ENCODE data around the gene ABI3BP.

Gene ABI3BP

DNA sequence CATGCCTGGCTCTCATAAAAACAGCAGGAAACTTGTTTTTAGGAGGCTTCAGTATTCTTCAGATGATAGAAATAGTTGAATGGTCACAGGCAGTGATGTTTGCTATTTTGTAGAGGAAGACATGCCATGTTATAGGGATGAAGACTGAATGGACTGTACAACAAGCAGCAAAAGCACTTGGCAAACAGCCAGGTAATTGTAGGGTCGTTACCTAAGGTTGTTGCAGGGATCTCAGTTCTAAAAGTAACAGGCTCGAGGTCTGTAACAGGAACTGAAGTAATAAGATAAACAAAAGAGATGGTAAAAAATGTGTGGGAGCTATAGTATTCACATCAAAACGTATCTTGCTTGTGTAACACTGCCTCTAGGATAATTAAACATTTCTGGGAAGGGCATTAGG, 167.6 kb downstream of the ABI3BP start:
- no peak for DNase-seq

DNA sequence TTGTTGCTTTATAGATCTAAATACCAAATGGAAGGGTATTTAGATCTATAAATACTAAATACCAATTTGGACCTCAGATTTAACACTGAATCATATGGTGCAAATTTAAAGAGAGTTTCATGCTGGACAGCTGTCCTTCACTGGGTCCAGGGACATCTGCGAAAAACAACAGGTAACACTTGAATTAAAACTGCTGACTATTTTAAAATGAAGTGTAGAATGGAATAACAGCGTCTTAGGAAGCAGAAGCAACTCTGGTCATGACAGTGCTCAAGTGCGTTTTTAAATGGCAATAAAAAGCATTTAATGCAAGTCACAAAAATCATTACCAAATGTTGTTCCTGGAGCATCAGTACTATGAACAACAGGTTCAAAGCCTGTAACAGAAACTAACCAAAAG, 177.6 kb downstream of the ABI3BP start:
- DNase-seq, result no peak

- no peak for DNase-seq
Observed at GRCh38 chr3:100813828-100814227, 179.4 kb downstream of the ABI3BP start.

- DNase-seq, result no peak
Observed at GRCh38 chr3:100811779-100812507, 181.3 kb downstream of the ABI3BP start.

GRCh38 chr3:100810671-100811070, 182.6 kb downstream of the ABI3BP start:
- no peak for DNase-seq

GRCh38 chr3:100804631-100805030, 188.6 kb downstream of the ABI3BP start:
- no peak for DNase-seq

DNA sequence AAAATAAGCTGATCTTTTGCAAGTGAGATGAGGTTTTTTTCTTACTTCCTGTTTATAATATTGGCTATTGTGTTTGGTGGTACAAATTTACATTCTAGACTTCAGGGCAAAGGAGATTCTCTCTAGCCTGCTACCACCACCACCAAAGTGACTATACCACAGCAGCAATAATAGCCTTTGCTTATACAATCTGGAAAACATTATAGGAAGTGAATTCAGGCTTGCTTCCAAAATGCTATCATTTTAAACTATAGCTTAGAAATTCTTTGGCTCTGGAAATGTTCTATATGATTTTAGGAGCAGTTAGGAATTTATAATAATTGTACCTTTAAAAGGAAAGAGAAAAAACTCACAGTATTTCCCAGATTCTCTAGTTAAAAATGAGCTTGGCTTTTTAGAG, 189.5 kb downstream of the ABI3BP start:
- no peak for DNase-seq

DNA sequence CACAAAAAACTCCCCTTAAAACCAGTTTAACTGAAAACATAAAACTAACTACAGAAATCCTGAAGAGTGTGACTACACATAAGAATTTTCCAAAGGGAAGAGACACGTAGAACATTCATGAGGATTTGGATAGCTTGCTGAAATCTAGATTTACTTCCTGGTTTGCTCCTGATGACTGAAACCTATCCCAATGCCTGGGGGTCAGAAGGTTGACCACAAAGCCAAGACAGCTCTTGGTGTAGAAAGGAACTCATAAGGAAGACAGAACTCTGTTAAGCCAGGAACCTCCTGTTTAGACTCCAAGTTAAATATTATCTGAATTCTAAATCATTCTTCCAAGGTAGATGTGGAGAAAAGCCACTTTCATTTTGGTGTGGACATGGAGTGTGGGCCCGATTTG, 191.1 kb downstream of the ABI3BP start:
- DNase-seq, result no peak

GRCh38 chr3:100798012-100798411, 195.2 kb downstream of the ABI3BP start:
- DNase-seq, result no peak

- no peak for DNase-seq
Observed at GRCh38 chr3:100796556-100796955, 196.7 kb downstream of the ABI3BP start.

- no peak for DNase-seq
Observed at GRCh38 chr3:100789579-100789978, 203.6 kb downstream of the ABI3BP start.

DNA sequence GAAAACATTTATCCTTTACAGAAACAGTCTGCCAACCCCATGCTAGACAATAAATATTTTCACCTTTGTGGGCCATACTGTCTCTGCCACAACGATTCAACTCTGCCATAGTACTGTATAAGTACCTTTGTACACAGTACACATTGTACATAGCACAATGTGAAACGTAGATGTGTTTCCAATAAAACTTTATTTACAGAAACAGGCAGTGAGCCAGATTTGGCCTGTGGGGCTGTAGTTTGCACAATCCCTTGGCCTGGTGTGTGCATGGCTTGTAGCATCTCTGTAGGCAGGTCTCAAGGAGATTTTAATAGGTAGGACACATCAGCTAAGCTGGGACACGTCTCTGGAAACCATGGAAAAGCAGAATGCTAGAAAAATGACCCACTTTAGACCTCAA, 209.6 kb downstream of the ABI3BP start:
- DNase-seq, result no peak

DNA sequence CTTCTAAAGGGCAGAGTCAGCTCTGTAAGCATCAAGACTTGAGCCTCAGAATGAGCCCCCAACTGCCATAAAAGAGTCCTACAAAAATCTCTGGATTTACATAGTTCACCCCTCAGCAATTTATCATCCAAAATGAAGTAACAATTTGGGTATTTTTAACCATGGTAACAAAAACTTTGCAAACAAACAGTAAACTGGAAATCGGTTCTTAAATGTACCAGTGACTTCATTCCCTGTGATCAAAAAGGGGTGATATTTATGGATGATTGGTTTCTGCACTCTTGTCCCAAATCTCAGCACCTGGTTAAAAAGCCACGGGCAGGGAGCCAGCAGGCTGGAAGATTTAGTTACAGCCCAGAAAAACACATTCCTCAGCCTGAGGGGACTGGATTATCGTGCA, 210.3 kb downstream of the ABI3BP start:
- DNase-seq, result no peak

GRCh38 chr3:100782348-100782747, 210.9 kb downstream of the ABI3BP start:
- no peak for DNase-seq

GRCh38 chr3:100781301-100781700, 211.9 kb downstream of the ABI3BP start:
- no peak for DNase-seq

DNA sequence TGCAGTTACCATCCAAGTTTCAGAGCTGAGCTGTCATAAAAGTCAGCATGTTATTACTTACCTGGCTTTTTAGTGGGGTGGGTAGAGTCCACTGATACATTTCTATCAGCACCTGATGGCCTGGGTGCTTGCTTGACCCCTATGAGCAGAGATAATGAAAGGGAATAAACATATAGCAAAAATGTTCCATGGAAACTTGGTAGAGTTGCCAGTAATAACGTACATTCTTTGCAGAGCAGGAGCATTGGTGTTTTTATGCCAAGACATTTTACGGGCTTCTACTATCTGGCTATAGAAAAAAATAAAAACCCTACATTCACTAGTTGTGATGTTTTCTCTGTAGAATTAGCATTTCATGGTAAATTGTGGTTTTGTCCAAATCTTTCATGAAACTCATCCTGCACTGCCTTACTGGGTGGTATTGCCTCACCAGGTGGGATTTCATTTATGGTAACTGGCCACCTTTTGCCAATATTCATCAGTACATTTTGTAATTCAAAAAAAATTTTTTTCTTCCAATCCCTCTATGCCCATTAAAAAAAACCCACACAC, 213.1 kb downstream of the ABI3BP start:
- DNase-seq, result no peak

GRCh38 chr3:100779480-100779879, 213.7 kb downstream of the ABI3BP start:
- DNase-seq, result no peak

DNA sequence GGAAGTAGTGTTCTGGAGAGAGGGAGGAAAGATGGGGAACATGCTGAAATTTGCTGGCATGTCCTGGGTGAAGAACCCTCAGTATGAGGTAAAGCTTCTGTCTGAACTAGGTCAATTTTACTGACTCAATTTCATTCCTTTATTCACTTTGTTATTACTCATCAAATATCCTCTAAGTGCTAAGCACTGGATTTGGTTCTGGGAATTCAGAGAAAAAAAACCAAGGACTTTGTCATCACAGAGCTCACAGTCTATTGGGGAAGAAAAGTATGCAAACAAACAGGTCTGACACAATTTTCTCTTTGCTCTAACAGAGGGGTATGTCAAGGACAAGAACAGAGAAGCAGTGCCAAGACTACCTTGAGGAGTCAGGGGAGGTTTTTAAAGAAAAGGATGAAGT, 215.9 kb downstream of the ABI3BP start:
- no peak for DNase-seq

GRCh38 chr3:100776746-100777145, 216.5 kb downstream of the ABI3BP start:
- DNase-seq, result no peak

GRCh38 chr3:100776097-100776729, 217.0 kb downstream of the ABI3BP start:
- no peak for DNase-seq

DNA sequence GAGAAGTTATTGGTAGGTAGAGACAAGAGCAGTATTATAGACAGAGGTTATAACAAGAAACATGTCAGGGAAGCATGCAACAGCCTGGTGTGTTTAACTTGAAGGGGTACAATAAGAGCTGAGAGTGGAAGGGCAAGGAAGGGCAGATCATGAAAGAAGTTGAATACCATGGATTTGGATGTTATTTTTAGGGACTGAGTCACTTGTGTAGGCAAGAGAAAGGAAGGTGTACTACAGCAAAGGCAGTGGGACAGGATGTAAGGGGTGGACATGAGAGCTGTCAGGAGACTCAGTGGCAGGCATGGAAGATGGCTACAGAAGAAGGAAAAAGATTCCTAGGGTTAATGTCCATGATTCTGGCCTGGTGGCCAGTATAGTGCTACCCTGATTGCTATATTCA, 217.6 kb downstream of the ABI3BP start:
- DNase-seq, result no peak

DNA sequence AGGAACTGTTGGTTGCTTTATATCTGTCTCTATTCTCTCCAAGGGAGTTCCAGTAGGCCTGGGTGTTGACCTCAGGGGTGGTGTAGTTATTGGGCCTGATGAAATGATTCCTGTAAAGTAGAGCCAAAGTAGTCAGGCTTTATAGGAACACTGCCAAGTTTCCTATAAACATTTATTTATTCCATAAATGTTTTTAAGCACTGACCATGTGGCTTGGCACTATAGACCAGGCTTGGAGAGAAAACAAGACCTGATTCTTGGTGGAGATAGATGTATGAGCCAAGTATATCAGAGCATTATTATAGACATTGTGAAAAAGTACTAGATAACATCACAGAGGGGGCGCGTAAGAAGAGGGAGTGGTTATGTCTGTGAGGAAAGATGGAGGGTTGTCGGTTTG, 218.0 kb downstream of the ABI3BP start:
- DNase-seq, result no peak

DNA sequence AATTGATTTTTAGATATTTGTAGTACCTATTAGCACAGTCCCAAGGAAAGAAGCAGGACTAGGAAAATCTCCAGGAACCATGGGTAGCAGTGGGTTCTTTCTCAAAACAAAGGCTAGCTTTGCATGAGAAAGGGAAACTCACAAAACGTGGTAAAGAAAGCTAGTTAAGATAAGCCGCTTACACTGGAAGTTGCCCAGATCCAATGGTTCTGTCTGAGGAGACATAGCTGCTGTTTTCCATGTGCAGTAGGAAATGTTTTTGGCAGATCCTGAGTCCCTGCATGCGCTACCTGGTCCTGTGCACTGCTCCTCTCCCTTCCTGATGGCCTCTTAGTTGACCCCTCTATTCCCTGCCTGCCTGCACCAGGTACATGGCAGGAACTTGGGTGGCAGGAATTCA, 223.5 kb downstream of the ABI3BP start:
- DNase-seq, result no peak

- DNase-seq, result no peak
Observed at GRCh38 chr3:100766069-100766468, 227.2 kb downstream of the ABI3BP start.

Measured in stimulated activated naive CD4-positive, alpha-beta T cell treated with Interleukin-2 at 50 U/mL for 16 hours (primary cell).